Small intestine (tissue), 4 donors: ENCODE measurements around the gene C2orf66. TPM values are rescaled to one million over a fixed set of nuclear protein-coding genes. Genes with fewer than 3 reads are reported as not detected.

Experiments
- polyA plus RNA-seq, 4 donors: library from polyadenylated mRNA; stranded (reverse) in 3 of 4; unstranded in 1 of 4; fragments of 200-250 nt in 3 of 4; fragments of 120-200 nt in 1 of 4; gene quantifications; one replicate each; pipeline versions ENCODE4 v1.2.1 to v1.2.3, GENCODE V29; 2013
- donor health status: healthy with polysubstance abuse.
- donor health status: Bipolar disorder and iron deficiency.
- donor health status: healthy.

The C2orf66 gene
- polyA plus RNA-seq, 4 donors: 0.06 to 0.21 TPM; not detected in 2

Other genes with a start within 250 kb of the C2orf66 start
- gene HECW2, start 215.8 kb downstream of the C2orf66 start, polyA plus RNA-seq: 1 to 10 TPM in 1 of 4 donors, under 1 TPM in 3; 0.22 to 3.8 (median 0.37) TPM
- gene CCDC150, start 169.6 kb downstream of the C2orf66 start, polyA plus RNA-seq: 10 to 100 TPM in 1 of 4 donors, 1 to 10 TPM in 1, not detected in 2; 1.9 to 14.5 TPM
- gene GTF3C3, start 9.7 kb downstream of the C2orf66 start, polyA plus RNA-seq: 10 to 100 TPM in 3 of 4 donors, 1 to 10 TPM in 1; 7.8 to 36.2 (median 11.3) TPM
- 10 to 100 TPM in 1 of 4 donors, 1 to 10 TPM in 1, under 1 TPM in 2; 0.54 to 17.8 (median 2.0) TPM for gene PGAP1, start 117.4 kb upstream of the C2orf66 start, polyA plus RNA-seq